Esophagus squamous epithelium (tissue), 4 donors: ENCODE data around the gene DYRK1B.

Experiments
- CTCF ChIP-seq, 6 experiments: fragments of 450-650 bp in 4 of 6; fragments of 200-600 bp in 2 of 6; sonication (generic) in 2 of 6; IDR thresholded peaks; one replicate each; pipeline ENCODE4 v1.5.1; 2016 to 2019; ENCODE audit warnings: antibody characterized with exemption in 6 of 6, mild to moderate bottlenecking in 4 of 6, moderate library complexity in 4 of 6
- POLR2A ChIP-seq, 4 donors: fragments of 450-650 bp; IDR thresholded peaks; one replicate each; pipeline ENCODE4 v1.6.1; 2017; ENCODE audit warnings: antibody characterized with exemption in 4 of 4, mild to moderate bottlenecking in 4 of 4, moderate library complexity in 3 of 4

- no peak for TF ChIP-seq CTCF (IDR thresholded peaks at IDR 0.05)
- no peak for TF ChIP-seq POLR2A (IDR thresholded peaks at IDR 0.05)
Observed at GRCh38 chr19:39867952-39868351, 34.0 kb upstream of the DYRK1B start.
